Caco-2 (cell line): ENCODE data around the gene STAG1. TPM values are rescaled to one million over a fixed set of nuclear protein-coding genes. Genes with fewer than 3 reads are reported as not detected.
"Not testable (repeated sequence)": the region's sequence is repeated elsewhere in the genome, so short reads cannot be mapped to it uniquely, and the experiment has no call there.

Experiments
- BruUV-seq: library from RNA; stranded (reverse); fragments of 400-500 nt; replicated peaks from 2 replicates; lab custom pipeline; 2021; lab: Mats Ljungman, UMichigan
- CTCF ChIA-PET: fragments of 300-600 bp; sonication (Branson Sonifier 250); formaldehyde crosslinking; loops from one replicate; lab custom pipeline; 2022; ENCODE audit warnings: antibody characterized with exemption; lab: Charles Lee
- POLR2A ChIA-PET: fragments of 300-600 bp; sonication (Branson Sonifier 250); formaldehyde crosslinking; loops from one replicate; lab custom pipeline; 2022; ENCODE audit warnings: antibody characterized with exemption; lab: Charles Lee
- DNase-seq, 2 experiments: peaks; one replicate each; pipeline versions ENCODE4 v3.0.0 to v3.0.0-alpha.2; 2020 to 2022
- H3K27me3 ChIP-seq: replicated peaks from 2 replicates; pipeline ENCODE4 v1.6.0; 2011; ENCODE audit warnings: low read length; ENCODE audit not compliant: control insufficient read depth, insufficient read depth
- H3K36me3 ChIP-seq: 2 replicates; pipeline ENCODE4 v1.5.1; 2011; ENCODE audit warnings: low read length; ENCODE audit not compliant: control insufficient read depth, insufficient read depth
- H3K4me1 ChIP-seq: fragments of 250-450 bp; sonication (Bioruptor Pico); 2 replicates; pipeline ENCODE4 v1.5.1; 2020; ENCODE audit warnings: mild to moderate bottlenecking
- H3K4me3 ChIP-seq: 2 replicates; pipeline ENCODE4 v1.5.1; 2011; ENCODE audit warnings: low read depth, mild to moderate bottlenecking, control low read depth, low read length
- H3K9me3 ChIP-seq: fragments of 250-450 bp; sonication (Bioruptor Pico); 2 replicates; pipeline ENCODE4 v1.5.1; 2020; ENCODE audit warnings: mild to moderate bottlenecking, moderate library complexity
- H3K27ac Mint-ChIP-seq: one replicate; pipeline ENCODE4 v1.8.0; 2022; ENCODE audit warnings: mixed read lengths; ENCODE audit not compliant: unreplicated experiment
- H3K27me3 Mint-ChIP-seq: one replicate; pipeline ENCODE4 v1.8.0; 2022; ENCODE audit warnings: mixed read lengths; ENCODE audit not compliant: insufficient read depth, unreplicated experiment
- H3K36me3 Mint-ChIP-seq: one replicate; pipeline ENCODE4 v1.8.0; 2022; ENCODE audit warnings: mild to moderate bottlenecking, mixed read lengths; ENCODE audit not compliant: insufficient read depth, unreplicated experiment
- H3K4me1 Mint-ChIP-seq: one replicate; pipeline ENCODE4 v1.8.0; 2022; ENCODE audit warnings: low read depth, mixed read lengths; ENCODE audit not compliant: unreplicated experiment
- H3K4me3 Mint-ChIP-seq: one replicate; pipeline ENCODE4 v1.8.0; 2022; ENCODE audit warnings: mild to moderate bottlenecking, moderate library complexity, mixed read lengths; ENCODE audit not compliant: unreplicated experiment
- H3K9me3 Mint-ChIP-seq: one replicate; pipeline ENCODE4 v1.8.0; 2022; ENCODE audit warnings: mixed read lengths; ENCODE audit not compliant: unreplicated experiment
- CTCF ChIP-seq, 2 experiments: fragments of 200-600 bp in 1 of 2; IDR thresholded peaks; 1 replicate in 1 of 2; 2 replicates in 1 of 2; pipeline versions ENCODE4 v1.5.1 to v1.8.0; 2011 to 2022; ENCODE audit warnings: antibody characterized with exemption in 1 of 2, control low read depth in 1 of 2, inconsistent platforms in 1 of 2, low read depth in 1 of 2, low read length in 1 of 2, mild to moderate bottlenecking in 1 of 2, moderate library complexity in 1 of 2; ENCODE audit not compliant: insufficient read depth in 1 of 2, severe bottlenecking in 1 of 2, unreplicated experiment in 1 of 2
- intact Hi-C: fragments of 100-400 bp; cut with micrococcal nuclease; formaldehyde crosslinking; loops from one replicate; pipeline ENCODE4 v1.10.0; 2022; ENCODE audit not compliant: unreplicated experiment
- total RNA-seq: library from RNA; stranded (reverse); gene quantifications from 2 replicates; pipeline ENCODE4 v1.2.3, GENCODE V29; 2022

Gene STAG1
- total RNA-seq, 1 experiment from 2014 or later = 37.5 TPM

DNA sequence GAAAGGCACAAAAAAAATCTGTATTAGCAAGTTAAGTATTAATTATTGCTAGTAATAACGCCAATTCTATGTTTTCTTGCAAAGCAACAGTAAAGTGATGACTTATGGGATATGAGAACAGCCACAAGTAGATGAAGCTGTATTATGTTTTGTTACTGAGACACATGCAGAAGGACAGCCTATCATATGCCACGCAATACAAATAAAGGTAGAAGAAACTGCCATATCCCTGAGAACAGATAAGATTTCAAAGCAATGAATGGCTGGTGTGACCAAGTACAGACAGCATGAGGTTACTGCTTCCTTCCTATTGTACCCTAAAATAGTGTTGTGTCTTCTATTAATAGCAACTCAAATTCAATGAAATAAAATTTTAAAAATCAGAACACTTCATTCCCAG, 26.7 kb downstream of the STAG1 start:
- H3K27ac Mint-ChIP-seq = peak overlapping the region; percentile 4
- ChIA-PET POLR2A (no interaction called here), CTCF (no interaction called here)
- peaks cover 5% of the 10 kb centered on the region for H3K4me1 Mint-ChIP-seq
- Histone ChIP-seq H3K36me3 (no peaks in the 10 kb centered on the region), H3K9me3 (no peaks in the 10 kb centered on the region), H3K27me3 (no peaks in the 10 kb centered on the region), H3K4me3 (no peak overlapping the region), H3K4me1 (peaks cover 13% of the 10 kb centered on the region)
- H3K36me3 Mint-ChIP-seq = no peaks in the 10 kb centered on the region
- no peaks in the 10 kb centered on the region for H3K27me3 Mint-ChIP-seq
- no TSS peak for BruUV-seq
- no peak overlapping the region for H3K4me3 Mint-ChIP-seq
- DNase-seq = no peak
- intact Hi-C loops = no loop called here
- no peak for TF ChIP-seq CTCF (IDR thresholded peaks at IDR 0.05; ENCODE audit: insufficient read depth in 1 of 2, low read depth in 1 of 2, low read length in 1 of 2, severe bottlenecking in 1 of 2, unreplicated experiment in 1 of 2)
- H3K9me3 Mint-ChIP-seq = no peaks in the 10 kb centered on the region

DNA sequence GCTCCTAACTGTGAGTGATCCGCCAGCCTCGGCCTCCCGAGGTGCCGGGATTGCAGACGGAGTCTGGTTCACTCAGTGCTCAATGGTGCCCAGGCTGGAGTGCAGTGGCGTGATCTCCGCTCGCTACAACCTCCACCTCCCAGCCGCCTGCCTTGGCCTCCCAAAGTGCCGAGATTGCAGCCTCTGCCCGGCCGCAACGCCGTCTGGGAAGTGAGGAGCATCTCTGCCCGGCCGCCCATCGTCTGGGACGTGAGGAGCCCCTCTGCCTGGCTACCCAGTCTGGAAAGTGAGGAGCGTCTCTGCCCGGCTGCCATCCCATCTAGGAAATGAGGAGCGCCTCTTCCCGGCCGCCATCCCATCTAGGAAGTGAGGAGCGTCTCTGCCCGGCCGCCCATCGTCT, 29.3 kb downstream of the STAG1 start:
- DNase-seq, H3K27ac Mint-ChIP-seq, H3K4me1 ChIP-seq, H3K27me3 Mint-ChIP-seq, H3K36me3 Mint-ChIP-seq, BruUV-seq, intact Hi-C loops, H3K9me3 ChIP-seq, H3K4me3 ChIP-seq, H3K36me3 ChIP-seq, POLR2A ChIA-PET, H3K4me1 Mint-ChIP-seq, H3K4me3 Mint-ChIP-seq, H3K9me3 Mint-ChIP-seq, H3K27me3 ChIP-seq: not testable (repeated sequence)
- CTCF ChIA-PET = interaction anchor here (0.6 kb wide), 1 partner anchor 33 kb away, joined by 5 read pairs; no protein-coding TSS in a partner anchor

GRCh38 chr3:136722399-136722798, 29.8 kb downstream of the STAG1 start:
- H3K4me1 ChIP-seq, H3K27me3 Mint-ChIP-seq, H3K9me3 Mint-ChIP-seq, H3K27me3 ChIP-seq, BruUV-seq, DNase-seq, H3K27ac Mint-ChIP-seq, H3K4me3 ChIP-seq, H3K4me3 Mint-ChIP-seq, H3K36me3 Mint-ChIP-seq, intact Hi-C loops, POLR2A ChIA-PET, H3K36me3 ChIP-seq, H3K4me1 Mint-ChIP-seq, H3K9me3 ChIP-seq: not testable (repeated sequence)
- CTCF ChIA-PET = interaction anchor here (0.6 kb wide), 1 partner anchor 33 kb away, joined by 5 read pairs; no protein-coding TSS in a partner anchor

- Mint-ChIP-seq H3K9me3 (no peaks in the 10 kb centered on the region), H3K36me3 (no peaks in the 10 kb centered on the region), H3K4me1 (no peaks in the 10 kb centered on the region), H3K4me3 (no peak overlapping the region), H3K27me3 (no peaks in the 10 kb centered on the region), H3K27ac (no peak overlapping the region)
- DNase-seq = no peak
- no peaks in the 10 kb centered on the region for H3K27me3 ChIP-seq
- H3K9me3 ChIP-seq = no peaks in the 10 kb centered on the region
- H3K4me3 ChIP-seq = no peak overlapping the region
- ChIA-PET POLR2A (no interaction called here), CTCF (no interaction called here)
- intact Hi-C loops = no loop called here
- no TSS peak for BruUV-seq
- TF ChIP-seq CTCF (IDR thresholded peaks at IDR 0.05; ENCODE audit: insufficient read depth in 1 of 2, low read depth in 1 of 2, low read length in 1 of 2, severe bottlenecking in 1 of 2, unreplicated experiment in 1 of 2) = no peak
- no peaks in the 10 kb centered on the region for H3K36me3 ChIP-seq
- peaks cover under 1% of the 10 kb centered on the region; the same call in 1 of the 2 replicates for H3K4me1 ChIP-seq
These were observed 32.1 kb downstream of the STAG1 start for GRCh38 chr3:136720091-136720490.
